GM12891 (cell line): ENCODE measurements around the gene TMED10.

Source experiments
- POLR2A ChIP-seq: IDR thresholded peaks from 2 replicates; pipeline ENCODE4 v1.6.1; 2011; ENCODE audit warnings: low read depth, low read length, control low read depth
- POLR2AphosphoS5 ChIP-seq: IDR thresholded peaks from 2 replicates; pipeline ENCODE4 v1.6.1; 2011; ENCODE audit warnings: low read depth, low read length, control low read depth
- POU2F2 ChIP-seq: IDR thresholded peaks from 2 replicates; pipeline ENCODE4 v1.6.1; 2011; ENCODE audit warnings: low read depth, mild to moderate bottlenecking, control low read depth, low read length, moderate library complexity
- SPI1 ChIP-seq: IDR thresholded peaks from 2 replicates; pipeline ENCODE4 v1.6.1; 2011; ENCODE audit warnings: low read depth, low read length, control low read depth
- TAF1 ChIP-seq: IDR thresholded peaks from 2 replicates; pipeline ENCODE4 v1.6.1; 2011; ENCODE audit warnings: low read depth, low read length, control low read depth

DNA sequence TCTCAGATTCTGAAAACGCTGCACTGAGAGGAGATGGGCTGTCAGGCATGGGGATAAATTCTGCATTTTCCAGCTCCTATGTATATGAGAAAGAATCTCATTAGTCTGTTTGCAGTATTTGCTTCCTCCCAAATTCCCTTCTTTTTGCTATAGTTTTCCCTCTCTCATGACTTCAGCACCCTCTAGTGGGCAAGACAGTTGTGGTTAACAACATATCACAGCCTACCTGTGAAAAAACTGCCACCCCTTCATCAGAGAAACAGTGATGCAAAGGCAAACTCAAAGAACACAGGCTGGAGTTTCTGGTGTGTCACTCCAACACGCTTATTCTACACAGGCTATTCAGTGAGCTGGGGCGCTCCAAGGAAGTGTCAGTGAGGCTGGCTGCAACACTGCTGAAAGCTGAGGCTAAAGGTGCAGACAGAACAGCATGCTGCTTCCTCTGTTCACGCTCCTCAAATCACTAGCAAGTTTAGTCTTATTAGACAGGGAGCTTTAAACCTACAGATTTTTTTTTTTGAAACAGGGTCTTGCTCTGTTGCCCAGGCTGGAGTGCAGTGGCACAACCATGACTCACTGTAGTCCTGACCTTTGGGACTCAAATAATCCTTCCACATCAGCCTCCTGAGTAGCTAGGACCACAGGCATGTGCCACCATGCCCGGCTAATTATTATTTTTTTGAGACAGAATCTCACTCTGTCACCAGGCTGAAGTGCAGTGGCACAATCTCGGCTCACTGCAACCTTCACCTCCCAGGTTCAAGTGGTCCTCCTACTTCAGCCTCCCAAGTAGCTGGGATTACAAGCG, 87.6 kb downstream of the TMED10 start:
- TF ChIP-seq TAF1 (no peak), POLR2A (no peak), POLR2AphosphoS5 (no peak), SPI1 (no peak), POU2F2 (no peak)
